ENCODE data around the gene TSC2. TPM values are rescaled to one million over a fixed set of nuclear protein-coding genes. Genes with fewer than 3 reads are reported as not detected.

The TSC2 gene
- total RNA-seq, 4 donors from 2014 or later: 103 to 193 (median 143) TPM

GRCh38 chr16:2028620-2029220 lies 19.1 kb upstream of the TSC2 start:
- 99% methylated on average over 9 of the region's 18 CpGs for WGBS
- peak overlapping the region; percentile 75 for H3K4me3 ChIP-seq
- H3K27ac ChIP-seq: no peak overlapping the region
- no peaks in the 10 kb centered on the region for H3K9me3 ChIP-seq
- TF ChIP-seq POLR2A (IDR thresholded peaks at IDR 0.05) (no peak), POLR2AphosphoS5 (IDR thresholded peaks at IDR 0.05) (no peak), EP300 (IDR thresholded peaks at IDR 0.05) (no peak), CTCF (IDR thresholded peaks at IDR 0.05) (no peak)
- H3K4me1 ChIP-seq: peaks cover 43% of the 10 kb centered on the region
- H3K27me3 ChIP-seq: no peaks in the 10 kb centered on the region
- DNase-seq (ENCODE audit: low spot score in 2 of 2): no peak
- H3K36me3 ChIP-seq: no peaks in the 10 kb centered on the region

GRCh38 chr16:2029350-2029749 lies 18.4 kb upstream of the TSC2 start:
- peak in 1 of 2 donors; percentile 68 for DNase-seq (ENCODE audit: low spot score in 2 of 2)
- no peaks in the 10 kb centered on the region for H3K27me3 ChIP-seq
- H3K9me3 ChIP-seq: no peaks in the 10 kb centered on the region
- TF ChIP-seq EP300 (IDR thresholded peaks at IDR 0.05) (no peak), POLR2A (IDR thresholded peaks at IDR 0.05) (no peak), POLR2AphosphoS5 (IDR thresholded peaks at IDR 0.05) (no peak), CTCF (IDR thresholded peaks at IDR 0.05) (no peak)
- peaks cover 43% of the 10 kb centered on the region for H3K4me1 ChIP-seq
- H3K36me3 ChIP-seq: no peaks in the 10 kb centered on the region
- 82% methylated on average over 2 of the region's 22 CpGs for WGBS
- H3K4me3 ChIP-seq: peak overlapping the region; percentile 75
- no peak overlapping the region for H3K27ac ChIP-seq

- no peaks in the 10 kb centered on the region for H3K9me3 ChIP-seq
- no peak for DNase-seq (ENCODE audit: low spot score in 2 of 2)
- H3K4me1 ChIP-seq: peaks cover 48% of the 10 kb centered on the region
- H3K36me3 ChIP-seq: no peaks in the 10 kb centered on the region
- peak overlapping the region; percentile 75 for H3K4me3 ChIP-seq
- 85% methylated on average over 9 of the region's 11 CpGs for WGBS
- H3K27me3 ChIP-seq: no peaks in the 10 kb centered on the region
- H3K27ac ChIP-seq: no peak overlapping the region
- TF ChIP-seq POLR2A (IDR thresholded peaks at IDR 0.05) (no peak), POLR2AphosphoS5 (IDR thresholded peaks at IDR 0.05) (no peak), CTCF (IDR thresholded peaks at IDR 0.05) (no peak), EP300 (IDR thresholded peaks at IDR 0.05) (no peak)
Observed at GRCh38 chr16:2030036-2030435, 17.7 kb upstream of the TSC2 start.

- DNase-seq (ENCODE audit: low spot score in 2 of 2): no peak
- Histone ChIP-seq H3K4me1 (peaks cover 56% of the 10 kb centered on the region), H3K4me3 (no peak overlapping the region), H3K36me3 (no peaks in the 10 kb centered on the region), H3K9me3 (no peaks in the 10 kb centered on the region), H3K27me3 (no peaks in the 10 kb centered on the region), H3K27ac (peak overlapping the region; percentile 1)
- TF ChIP-seq POLR2AphosphoS5 (IDR thresholded peaks at IDR 0.05) (no peak), POLR2A (IDR thresholded peaks at IDR 0.05) (no peak), CTCF (IDR thresholded peaks at IDR 0.05) (no peak), EP300 (IDR thresholded peaks at IDR 0.05) (no peak)
- whole genome bisulfite sequencing: 46% methylated on average over 3 of the region's 11 CpGs
Observed at GRCh38 chr16:2031081-2031577, 16.7 kb upstream of the TSC2 start.

GRCh38 chr16:2032285-2033056 lies 15.3 kb upstream of the TSC2 start:
- Histone ChIP-seq H3K27ac (peak overlapping the region; percentile 80), H3K4me1 (peaks cover 58% of the 10 kb centered on the region), H3K36me3 (peaks cover 4% of the 10 kb centered on the region), H3K9me3 (no peaks in the 10 kb centered on the region), H3K27me3 (no peaks in the 10 kb centered on the region), H3K4me3 (peak overlapping the region; percentile 45)
- TF ChIP-seq POLR2AphosphoS5 (IDR thresholded peaks at IDR 0.05): no peak
- no peak for TF ChIP-seq POLR2A (IDR thresholded peaks at IDR 0.05)
- TF ChIP-seq EP300 (IDR thresholded peaks at IDR 0.05): no peak
- TF ChIP-seq CTCF (IDR thresholded peaks at IDR 0.05): no peak
- peak in 1 of 2 donors; percentile 65 for DNase-seq (ENCODE audit: low spot score in 2 of 2)
- WGBS: 73% methylated on average over 6 of the region's 15 CpGs
